IPS DF 6.9 (cell line): ENCODE measurements around the gene UBE2D1.

Experiments
- DNase-seq: peaks from one replicate; pipeline ENCODE4 v3.0.0-alpha.2; 2013; ENCODE audit warnings: low read depth, low spot score
- H3K27ac ChIP-seq: one replicate; pipeline ENCODE4 v1.5.1; 2013; ENCODE audit warnings: low read length, control low read depth
- H3K27me3 ChIP-seq: 2 replicates; pipeline ENCODE4 v1.6.1; 2013; ENCODE audit warnings: mild to moderate bottlenecking, low read length; ENCODE audit not compliant: control insufficient read depth, insufficient read depth
- H3K36me3 ChIP-seq: 2 replicates; pipeline ENCODE4 v1.6.1; 2013; ENCODE audit warnings: low read length; ENCODE audit not compliant: control insufficient read depth, insufficient read depth
- H3K4me1 ChIP-seq: 2 replicates; pipeline ENCODE4 v1.6.1; 2013; ENCODE audit warnings: low read length; ENCODE audit not compliant: control insufficient read depth, insufficient read depth
- H3K4me3 ChIP-seq: 2 replicates; pipeline ENCODE4 v1.5.1; 2013; ENCODE audit warnings: mild to moderate bottlenecking, low read length
- H3K9me3 ChIP-seq: 2 replicates; pipeline ENCODE4 v1.6.1; 2013; ENCODE audit warnings: low read length, inconsistent platforms; ENCODE audit not compliant: control insufficient read depth, insufficient read depth
- WGBS: extraction: QIAGEN DNeasy Blood & Tissue Kit; methylation state at CpG from one replicate; pipeline ENCODE4 v1.1.7; 2013; ENCODE audit warnings: mixed read lengths, missing lambda C conversion rate; ENCODE audit not compliant: insufficient read length, insufficient coverage; 5-methylcytosine and 5-hydroxymethylcytosine counted together

UBE2D1 gene

DNA sequence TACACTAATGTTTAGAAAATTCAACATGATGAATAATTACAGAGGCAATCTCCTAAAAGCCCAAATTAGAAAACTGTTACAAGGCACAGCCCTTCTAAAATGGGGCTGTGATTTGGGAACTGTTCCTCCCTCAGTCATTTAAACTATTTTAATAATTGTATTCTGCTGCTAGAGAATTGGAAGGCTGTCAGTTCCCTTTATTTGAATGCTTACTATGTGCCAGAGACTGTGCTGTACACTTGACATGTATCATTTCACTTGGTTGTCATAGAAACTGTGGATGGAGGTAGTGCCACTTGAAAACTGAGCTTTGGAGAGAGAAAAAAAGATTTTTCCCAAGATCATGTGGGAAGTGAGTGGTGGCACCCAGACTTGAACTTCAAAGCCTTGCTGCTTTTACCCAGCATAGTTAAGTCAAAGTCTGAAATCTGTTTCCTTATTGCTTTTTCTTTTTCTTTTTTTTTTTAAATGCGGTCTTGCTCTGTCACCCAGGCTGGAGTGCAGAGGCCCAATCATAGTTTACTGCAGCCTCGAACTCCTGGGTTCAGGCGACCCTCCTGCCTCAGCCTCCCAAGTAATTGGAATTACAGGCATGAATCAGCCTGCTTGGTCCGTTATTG lies 23.6 kb downstream of the UBE2D1 start:
- Histone ChIP-seq H3K9me3 (no peaks in the 10 kb centered on the region), H3K4me1 (no peaks in the 10 kb centered on the region), H3K4me3 (no peak overlapping the region), H3K27me3 (no peaks in the 10 kb centered on the region), H3K27ac (no peak overlapping the region), H3K36me3 (no peaks in the 10 kb centered on the region)
- DNase-seq, result no peak
- WGBS, result no CpG with 5 or more reads among the region's 4 CpGs

DNA sequence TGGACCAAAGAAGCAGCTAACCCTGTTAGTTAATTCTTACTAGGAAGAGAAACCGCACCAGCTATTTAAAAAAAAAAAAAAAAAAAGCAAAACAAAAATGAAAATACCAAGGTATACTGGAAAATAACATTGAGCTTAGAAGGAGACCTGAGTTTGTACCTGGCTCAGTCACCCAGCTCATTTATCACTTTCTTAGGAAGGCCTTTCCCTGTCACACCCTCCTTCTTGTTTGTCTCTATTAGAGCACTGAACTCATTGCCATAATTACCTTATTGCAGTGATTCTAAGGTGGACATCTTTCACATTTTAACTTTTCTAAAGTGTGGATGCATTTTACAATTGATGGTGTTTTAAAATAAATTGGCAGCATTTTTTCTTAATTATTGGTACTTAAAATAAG lies 24.1 kb downstream of the UBE2D1 start:
- Histone ChIP-seq H3K4me1 (no peaks in the 10 kb centered on the region), H3K27me3 (no peaks in the 10 kb centered on the region), H3K9me3 (no peaks in the 10 kb centered on the region), H3K27ac (no peak overlapping the region), H3K36me3 (no peaks in the 10 kb centered on the region), H3K4me3 (no peak overlapping the region)
- DNase-seq, result no peak
- no CpG with 5 or more reads among the region's 1 CpG for WGBS

DNA sequence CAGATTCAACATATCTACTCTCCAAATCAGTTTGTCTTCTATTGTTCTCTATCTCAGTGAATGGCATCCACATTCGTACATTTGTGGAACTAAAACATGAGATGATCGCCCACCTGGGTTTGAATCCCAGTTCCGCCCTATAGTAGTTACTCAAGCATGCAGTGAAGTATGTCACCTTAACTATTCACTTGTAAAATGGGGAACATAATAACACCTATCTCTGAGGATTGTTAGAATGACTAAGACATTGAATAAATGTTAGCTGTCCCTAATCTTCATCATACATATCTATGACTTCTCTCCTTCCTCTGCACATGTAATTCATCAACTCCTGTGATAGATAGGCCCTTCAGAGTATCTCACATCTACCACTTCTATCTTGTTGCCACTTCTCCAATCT lies 24.7 kb downstream of the UBE2D1 start:
- H3K27ac ChIP-seq, result no peak overlapping the region
- no peaks in the 10 kb centered on the region for H3K4me1 ChIP-seq
- H3K27me3 ChIP-seq, result no peaks in the 10 kb centered on the region
- H3K9me3 ChIP-seq, result no peaks in the 10 kb centered on the region
- whole genome bisulfite sequencing, result no CpG with 5 or more reads among the region's 3 CpGs
- DNase-seq, result no peak
- H3K36me3 ChIP-seq, result no peaks in the 10 kb centered on the region
- H3K4me3 ChIP-seq, result no peak overlapping the region

DNA sequence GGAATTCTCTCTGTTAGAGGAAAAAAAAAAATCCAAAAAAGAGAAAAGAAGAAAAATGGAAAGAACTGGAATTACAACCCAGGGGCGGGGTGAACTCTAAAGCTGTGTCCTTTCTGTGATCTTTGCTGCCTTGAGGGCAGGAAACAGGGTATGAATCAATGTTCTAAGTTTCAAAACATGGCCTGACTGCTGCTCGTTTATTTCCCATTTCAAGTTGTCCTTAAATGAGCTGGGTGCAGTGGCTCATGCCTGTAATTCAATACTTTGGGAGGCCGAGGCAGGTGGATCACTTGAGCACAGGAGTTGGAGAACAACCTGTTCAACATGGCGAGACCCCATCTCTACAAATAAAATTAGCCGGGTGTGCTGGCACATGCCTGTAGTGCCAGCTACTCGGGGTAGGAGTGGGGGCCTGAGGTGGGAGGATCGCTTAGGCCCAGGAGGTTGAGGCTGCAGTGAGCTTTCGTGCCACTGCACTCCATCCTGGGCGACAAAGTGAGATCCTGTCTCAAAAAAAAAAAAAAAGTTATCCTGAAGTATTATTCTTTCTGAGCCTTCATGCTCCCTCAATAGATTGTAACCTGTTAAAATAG lies 25.7 kb downstream of the UBE2D1 start:
- no peaks in the 10 kb centered on the region for H3K9me3 ChIP-seq
- no CpG with 5 or more reads among the region's 9 CpGs for WGBS
- H3K27ac ChIP-seq, result no peak overlapping the region
- no peaks in the 10 kb centered on the region for H3K36me3 ChIP-seq
- H3K4me3 ChIP-seq, result no peak overlapping the region
- no peak for DNase-seq
- no peaks in the 10 kb centered on the region for H3K4me1 ChIP-seq
- H3K27me3 ChIP-seq, result no peaks in the 10 kb centered on the region

DNA sequence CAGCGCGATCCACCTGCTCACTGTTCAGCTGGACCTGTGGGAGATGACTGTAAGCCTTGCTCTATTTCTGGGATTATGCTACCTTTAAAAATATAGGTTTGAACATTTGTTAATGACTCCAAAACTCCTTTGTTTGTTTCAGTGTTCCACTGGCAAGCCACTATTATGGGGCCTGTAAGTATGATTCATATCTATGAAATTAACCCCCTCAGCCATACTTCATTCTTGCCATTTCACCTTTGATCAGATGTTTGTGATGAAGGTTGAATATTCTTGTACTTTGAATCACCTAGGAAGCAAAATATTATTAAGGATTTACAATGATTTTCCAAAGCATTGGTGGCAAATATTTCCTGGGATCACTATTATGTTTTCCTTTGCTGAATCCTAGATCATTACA lies 26.5 kb downstream of the UBE2D1 start:
- Histone ChIP-seq H3K4me1 (no peaks in the 10 kb centered on the region), H3K4me3 (no peak overlapping the region), H3K27ac (no peak overlapping the region), H3K27me3 (no peaks in the 10 kb centered on the region), H3K36me3 (no peaks in the 10 kb centered on the region), H3K9me3 (no peaks in the 10 kb centered on the region)
- WGBS, result no CpG with 5 or more reads among the region's 2 CpGs
- DNase-seq, result no peak

DNA sequence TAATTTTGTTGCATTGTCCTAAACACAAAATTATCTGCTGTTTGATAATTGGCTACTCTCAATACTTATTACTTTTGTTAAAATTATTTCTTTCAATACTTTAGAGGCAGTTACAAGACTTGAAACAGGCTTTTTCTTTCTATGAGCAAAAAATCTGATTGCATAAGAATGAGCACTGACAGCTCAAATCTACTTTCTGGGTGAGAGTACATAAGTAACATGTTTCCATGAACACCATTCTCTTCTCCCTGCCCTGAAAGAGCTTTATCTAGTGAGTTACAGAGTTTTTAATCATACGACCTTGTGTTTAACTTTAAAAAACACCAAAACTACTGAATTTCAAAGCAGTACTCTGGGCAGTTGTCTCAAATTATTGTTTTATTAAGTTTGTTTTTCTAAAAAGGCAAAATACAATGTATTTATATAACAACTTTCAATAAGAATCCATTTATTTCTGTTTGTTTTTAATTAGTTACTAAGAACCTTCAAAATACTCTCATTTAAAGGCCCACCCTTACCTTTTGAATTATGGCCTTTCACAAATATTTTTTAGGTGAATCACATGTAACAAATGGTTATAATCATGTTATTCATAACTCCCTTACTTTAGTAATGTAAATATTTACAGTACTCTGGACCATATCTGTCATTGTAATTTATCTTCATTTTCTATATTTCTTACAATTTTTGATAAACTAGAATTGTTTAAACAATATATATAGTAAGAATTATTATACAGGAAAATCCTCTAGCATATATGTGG lies 27.4 kb downstream of the UBE2D1 start:
- Histone ChIP-seq H3K27me3 (no peaks in the 10 kb centered on the region), H3K36me3 (no peaks in the 10 kb centered on the region), H3K27ac (no peak overlapping the region), H3K4me3 (no peak overlapping the region), H3K4me1 (no peaks in the 10 kb centered on the region), H3K9me3 (no peaks in the 10 kb centered on the region)
- no peak for DNase-seq
- WGBS, result no CpG with 5 or more reads among the region's 1 CpG

DNA sequence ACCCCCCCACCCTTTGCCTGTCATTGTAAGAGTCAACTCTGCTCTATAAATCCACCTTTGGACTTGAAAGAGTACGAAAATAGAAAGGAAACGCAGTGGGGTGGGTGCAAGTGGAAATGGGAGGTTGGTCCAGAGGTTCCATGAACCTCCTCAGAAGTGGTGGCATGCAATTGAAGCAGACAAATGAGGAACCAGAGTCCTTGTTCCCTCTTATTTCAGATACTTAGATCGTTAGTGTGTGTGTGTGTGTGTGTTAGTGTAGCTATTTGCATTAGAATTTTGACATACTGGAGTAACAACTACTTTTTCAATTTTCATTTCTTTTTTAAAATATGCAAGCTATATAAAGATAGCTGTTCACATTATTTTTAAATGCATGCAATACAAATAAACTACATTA lies 32.3 kb downstream of the UBE2D1 start:
- H3K9me3 ChIP-seq, result no peaks in the 10 kb centered on the region
- H3K27ac ChIP-seq, result no peak overlapping the region
- H3K4me3 ChIP-seq, result no peak overlapping the region
- no CpG with 5 or more reads among the region's 3 CpGs for WGBS
- no peaks in the 10 kb centered on the region for H3K4me1 ChIP-seq
- H3K27me3 ChIP-seq, result no peaks in the 10 kb centered on the region
- no peak for DNase-seq
- H3K36me3 ChIP-seq, result no peaks in the 10 kb centered on the region

DNA sequence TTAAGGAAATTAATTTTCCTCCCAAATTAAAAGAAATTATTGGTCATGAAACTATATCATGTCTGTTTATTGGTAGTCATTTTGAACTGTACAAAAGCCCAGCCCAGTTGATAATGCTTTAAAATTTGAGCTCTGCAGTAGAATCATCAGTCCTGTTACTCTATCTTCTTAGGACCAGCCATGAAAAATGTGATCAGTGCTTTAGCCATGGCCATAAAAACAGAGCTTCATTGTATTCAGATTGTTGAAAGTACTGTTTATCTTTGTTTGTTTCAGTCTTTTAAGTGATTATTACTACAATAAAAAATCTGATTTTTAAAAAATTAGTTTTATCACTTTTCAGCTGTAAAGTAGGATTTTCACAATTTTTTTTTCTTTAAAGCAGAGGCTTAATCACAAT lies 36.7 kb downstream of the UBE2D1 start:
- no peaks in the 10 kb centered on the region for H3K4me1 ChIP-seq
- DNase-seq, result no peak
- H3K27me3 ChIP-seq, result no peaks in the 10 kb centered on the region
- H3K36me3 ChIP-seq, result no peaks in the 10 kb centered on the region
- no peak overlapping the region for H3K27ac ChIP-seq
- H3K9me3 ChIP-seq, result no peaks in the 10 kb centered on the region
- H3K4me3 ChIP-seq, result no peak overlapping the region

DNA sequence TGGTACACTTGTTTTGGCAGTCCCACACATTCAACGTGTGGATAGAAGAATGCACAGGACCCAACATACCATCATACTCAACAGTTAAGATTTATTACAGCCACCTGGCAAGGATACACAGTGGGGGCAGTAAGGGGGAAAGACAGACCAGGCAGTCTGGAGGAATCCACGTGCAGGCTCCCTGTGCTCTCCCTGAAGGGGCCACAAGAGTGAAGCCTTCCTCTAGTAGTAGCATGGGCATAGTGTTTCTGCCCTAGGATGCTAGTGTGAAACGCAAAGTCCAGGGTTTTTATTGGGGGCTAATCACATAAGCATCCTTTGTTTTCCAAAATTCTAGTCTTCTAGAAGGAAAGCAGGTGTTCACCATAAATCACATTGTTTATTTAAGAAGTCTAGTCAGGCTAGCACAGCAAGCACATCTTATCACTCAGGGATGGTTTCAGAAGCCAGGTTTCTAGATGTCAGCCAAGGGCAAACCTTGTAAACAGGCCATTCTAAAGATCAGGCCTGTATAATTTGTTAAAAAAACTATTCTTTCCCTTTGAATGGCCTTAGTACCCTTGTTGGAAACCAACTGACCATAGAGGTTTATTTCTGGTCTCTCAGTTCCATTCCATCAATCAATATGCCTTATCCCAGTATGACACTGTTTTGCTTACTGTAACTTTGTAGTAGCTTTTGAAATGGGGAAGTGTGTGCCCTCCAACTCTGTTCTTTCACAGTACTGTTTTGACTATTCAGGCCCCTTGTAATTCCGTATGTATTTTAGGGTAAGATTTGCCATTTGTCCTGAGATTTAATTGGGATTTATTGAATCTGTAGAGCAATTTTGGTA lies 38.0 kb downstream of the UBE2D1 start:
- Histone ChIP-seq H3K9me3 (no peaks in the 10 kb centered on the region), H3K4me3 (no peak overlapping the region), H3K27ac (no peak overlapping the region), H3K27me3 (no peaks in the 10 kb centered on the region), H3K4me1 (no peaks in the 10 kb centered on the region), H3K36me3 (no peaks in the 10 kb centered on the region)
- DNase-seq, result no peak
- no CpG with 5 or more reads among the region's 4 CpGs for WGBS

DNA sequence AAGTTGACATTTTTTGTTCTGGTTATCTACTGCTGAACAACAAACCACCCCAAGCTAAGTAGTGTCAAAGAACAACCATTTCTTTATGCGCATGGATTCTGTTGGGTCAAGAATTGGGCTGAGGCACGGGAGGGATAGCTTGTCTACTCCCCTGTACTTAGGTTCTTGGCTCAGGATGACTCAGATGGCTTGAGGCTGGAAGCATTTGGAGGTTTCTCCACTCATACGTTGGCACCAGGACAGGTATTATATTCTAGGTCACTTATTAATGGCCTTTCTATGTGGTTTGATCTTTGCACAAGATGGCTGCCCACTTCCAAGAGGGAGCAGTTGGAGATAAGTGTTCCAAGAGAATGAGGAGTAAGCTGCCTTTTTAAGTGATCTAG lies 38.6 kb downstream of the UBE2D1 start:
- no CpG with 5 or more reads among the region's 3 CpGs for WGBS
- Histone ChIP-seq H3K27ac (no peak overlapping the region), H3K27me3 (no peaks in the 10 kb centered on the region), H3K9me3 (no peaks in the 10 kb centered on the region), H3K4me1 (no peaks in the 10 kb centered on the region), H3K36me3 (no peaks in the 10 kb centered on the region), H3K4me3 (no peak overlapping the region)
- no peak for DNase-seq
